NCI-H2196 treated with DMSO at 0.1 percent for 48 hours (cell line): ENCODE results near the gene UPF3B.
"Not testable (repeated sequence)": the region's sequence is repeated elsewhere in the genome, so short reads cannot be mapped to it uniquely, and the experiment has no call there.

Experiments
- DNase-seq: peaks from one replicate; lab custom pipeline; 2025; ENCODE audit not compliant: unreplicated experiment; lab: John Stamatoyannopoulos, UW

Gene UPF3B

DNA sequence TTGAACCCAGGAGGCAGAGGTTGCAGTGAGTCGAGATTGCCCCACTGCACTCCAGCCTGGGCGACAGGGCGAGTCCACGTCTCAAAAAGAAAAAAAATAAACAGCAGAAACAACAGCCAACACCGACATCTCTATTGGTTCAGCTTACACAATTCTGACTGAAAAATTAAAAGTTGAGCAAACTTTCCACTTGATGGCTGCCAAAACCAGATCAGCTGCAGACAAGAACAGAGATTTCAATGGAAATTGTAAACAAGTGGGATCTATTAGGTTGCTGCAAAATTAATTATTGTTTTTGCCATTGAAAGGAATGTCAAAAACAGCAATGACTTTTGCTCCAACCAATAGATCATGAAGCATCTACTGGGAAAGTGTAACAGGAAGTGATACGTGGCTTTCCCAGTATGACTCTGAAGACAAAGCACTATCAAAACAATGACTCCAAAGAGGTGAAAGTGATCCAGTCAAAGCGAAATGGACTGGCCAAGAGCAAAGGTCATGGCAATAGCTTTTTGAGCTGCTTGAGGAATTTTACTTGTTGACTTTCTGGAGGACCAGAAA, 26.3 kb downstream of the UPF3B start:
- DNase-seq, result no peak

DNA sequence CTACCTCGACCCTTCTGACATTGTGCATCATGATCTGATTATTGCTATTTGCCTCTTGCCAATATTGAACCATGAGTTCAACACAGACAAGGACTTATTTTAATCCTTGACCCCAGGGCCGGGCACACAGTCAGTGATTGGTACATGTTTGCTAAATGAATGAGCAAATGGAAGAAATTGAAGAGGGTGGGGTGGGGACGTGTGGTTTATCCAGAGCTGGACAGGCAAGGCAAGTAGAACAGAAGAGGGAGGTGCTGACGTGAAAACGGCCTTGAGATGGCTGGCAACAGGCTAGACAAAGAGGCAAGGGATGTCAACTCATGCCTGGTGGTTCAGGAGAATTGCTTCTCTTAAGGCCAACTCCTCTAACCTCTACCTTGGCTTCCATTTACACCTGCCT, 28.5 kb downstream of the UPF3B start:
- not testable (repeated sequence) for DNase-seq

GRCh38 chrX:119821703-119822102, 31.1 kb downstream of the UPF3B start:
- DNase-seq, result not testable (repeated sequence)

GRCh38 chrX:119817130-119817690, 35.6 kb downstream of the UPF3B start:
- DNase-seq, result no peak

GRCh38 chrX:119816300-119816699, 36.5 kb downstream of the UPF3B start:
- no peak for DNase-seq

DNA sequence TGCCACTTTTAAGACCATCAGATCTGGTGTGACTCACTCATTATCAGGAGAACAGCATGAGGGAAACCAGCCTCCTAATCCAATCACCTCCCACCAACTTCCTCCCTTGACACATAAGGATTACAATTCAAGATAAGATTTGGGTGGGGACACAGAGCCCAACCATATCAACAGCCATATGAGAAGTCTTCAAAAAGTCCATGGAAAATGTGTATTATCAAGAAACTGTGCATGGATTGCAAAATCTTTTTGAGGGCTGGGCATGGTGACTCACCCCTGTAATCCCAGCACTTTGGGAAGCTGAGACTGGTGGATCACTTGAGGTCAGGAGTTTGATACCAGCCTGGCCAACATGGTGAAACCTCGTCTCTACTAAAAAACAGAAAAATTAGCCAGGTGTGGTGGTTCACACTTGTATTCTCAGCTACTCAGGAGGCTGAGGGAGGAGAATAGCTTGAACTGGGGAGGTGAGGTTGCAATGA, 43.5 kb downstream of the UPF3B start:
- DNase-seq, result no peak

DNA sequence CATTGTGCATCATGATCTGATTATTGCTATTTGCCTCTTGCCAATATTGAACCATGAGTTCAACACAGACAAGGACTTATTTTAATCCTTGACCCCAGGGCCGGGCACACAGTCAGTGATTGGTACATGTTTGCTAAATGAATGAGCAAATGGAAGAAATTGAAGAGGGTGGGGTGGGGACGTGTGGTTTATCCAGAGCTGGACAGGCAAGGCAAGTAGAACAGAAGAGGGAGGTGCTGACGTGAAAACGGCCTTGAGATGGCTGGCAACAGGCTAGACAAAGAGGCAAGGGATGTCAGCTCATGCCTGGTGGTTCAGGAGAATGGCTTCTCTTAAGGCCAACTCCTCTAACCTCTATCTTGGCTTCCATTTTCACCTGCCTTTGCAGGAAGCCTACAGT, 44.3 kb downstream of the UPF3B start:
- not testable (repeated sequence) for DNase-seq

- no peak for DNase-seq
Observed at GRCh38 chrX:119802546-119802945, 50.2 kb downstream of the UPF3B start.

- DNase-seq, result no peak
Observed at GRCh38 chrX:119801253-119802221, 51.2 kb downstream of the UPF3B start.

- DNase-seq, result peak; percentile 59
Observed at GRCh38 chrX:119791437-119792231, 61.1 kb downstream of the UPF3B start, which contains the start of gene RPL39. RPL39 (minus strand) TSS chrX:119791630; CDS start chrX:119791576, 54 bp downstream.

DNA sequence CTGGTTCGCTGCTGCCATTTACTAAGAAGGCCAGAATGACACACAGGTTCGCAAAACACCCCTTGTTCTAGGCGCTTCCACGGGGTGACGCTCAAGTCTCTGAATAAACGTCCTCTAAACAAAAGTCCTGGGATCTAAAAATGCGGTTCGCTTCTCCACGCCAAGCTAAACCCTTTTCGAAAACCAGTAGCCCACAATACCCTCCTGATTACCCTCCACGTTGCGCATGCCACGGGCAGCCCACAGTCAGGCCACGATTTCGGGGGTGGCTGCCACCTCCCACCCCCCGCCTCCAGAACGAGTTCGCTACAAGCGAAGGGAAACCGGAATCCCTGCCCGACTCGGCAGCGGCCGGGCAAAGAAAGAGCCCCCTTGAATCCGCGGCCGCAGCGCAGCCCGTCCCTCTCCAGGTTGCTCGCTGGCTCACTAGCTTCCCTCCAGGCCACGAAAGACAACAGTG, 61.8 kb downstream of the UPF3B start:
- DNase-seq, result no peak

DNA sequence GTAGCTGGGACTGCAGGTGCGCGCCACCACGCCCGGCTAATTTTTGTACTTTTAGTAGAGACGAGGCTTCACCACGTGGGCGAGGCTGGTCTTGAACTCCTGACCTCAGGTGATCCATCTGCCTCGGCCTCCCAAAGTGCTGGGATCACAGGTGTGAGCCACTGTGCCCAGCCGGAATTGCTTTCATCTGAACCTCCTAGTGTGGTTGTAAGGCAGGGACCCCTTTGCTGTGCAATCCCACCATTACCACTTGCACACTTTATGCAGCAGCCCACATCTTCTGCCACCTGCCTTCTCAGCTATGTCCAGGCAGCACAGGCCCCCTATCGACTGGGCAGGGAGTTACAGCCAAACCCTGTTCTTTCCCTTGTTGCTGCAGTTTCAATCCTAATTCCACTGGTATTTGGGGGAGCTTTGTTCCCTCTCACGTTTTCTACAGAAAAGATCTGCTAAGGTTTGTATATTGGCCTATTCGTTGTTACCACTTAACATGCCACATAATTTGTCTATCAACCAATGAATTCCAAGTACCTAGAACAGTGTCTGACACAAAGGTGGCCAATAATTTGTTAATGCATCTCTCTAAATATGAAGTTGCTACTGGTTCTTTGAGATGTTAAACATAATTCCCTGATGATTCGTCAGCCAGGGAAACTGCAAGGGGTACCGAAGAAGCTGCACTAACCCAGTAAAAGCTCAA, 67.9 kb downstream of the UPF3B start:
- no peak for DNase-seq
